IPS-18c (cell line): ENCODE results near the gene TWIST1.

Experiments used
- H3K4me3 ChIP-seq: 2 replicates; pipeline ENCODE4 v1.7.0; 2013; ENCODE audit warnings: low read depth, mild to moderate bottlenecking, low read length, moderate library complexity; ENCODE audit not compliant: insufficient read depth
- H3K9me3 ChIP-seq: one replicate; pipeline ENCODE4 v1.6.1; 2013; ENCODE audit warnings: mild to moderate bottlenecking, low read length, moderate library complexity; ENCODE audit not compliant: control insufficient read depth, insufficient read depth

TWIST1 gene

GRCh38 chr7:19116121-19117090 is 1.0 kb downstream of the TWIST1 start:
- peak overlapping the region; percentile 63 for H3K4me3 ChIP-seq
- H3K9me3 ChIP-seq, result peaks cover 2% of the 10 kb centered on the region

- no peak overlapping the region for H3K4me3 ChIP-seq
- H3K9me3 ChIP-seq, result peaks cover 2% of the 10 kb centered on the region
Measured at GRCh38 chr7:19114551-19114855, 2.9 kb downstream of the TWIST1 start.

GRCh38 chr7:19113855-19114550 is 3.4 kb downstream of the TWIST1 start:
- H3K9me3 ChIP-seq, result peaks cover 2% of the 10 kb centered on the region
- H3K4me3 ChIP-seq, result no peak overlapping the region

- H3K4me3 ChIP-seq, result no peak overlapping the region
- H3K9me3 ChIP-seq, result peaks cover 2% of the 10 kb centered on the region
Measured at GRCh38 chr7:19113002-19113350, 4.5 kb downstream of the TWIST1 start.

- Histone ChIP-seq H3K9me3 (peaks cover 2% of the 10 kb centered on the region), H3K4me3 (peak overlapping the region; percentile 22)
Measured at GRCh38 chr7:19112274-19113001, 5.0 kb downstream of the TWIST1 start.

GRCh38 chr7:19111474-19112273 is 5.8 kb downstream of the TWIST1 start:
- H3K9me3 ChIP-seq, result peaks cover 2% of the 10 kb centered on the region
- no peak overlapping the region for H3K4me3 ChIP-seq

- peaks cover 2% of the 10 kb centered on the region for H3K9me3 ChIP-seq
- H3K4me3 ChIP-seq, result no peak overlapping the region
Measured at GRCh38 chr7:19110776-19111175, 6.7 kb downstream of the TWIST1 start.

- H3K4me3 ChIP-seq, result no peak overlapping the region
Measured at GRCh38 chr7:19110026-19110730, 7.3 kb downstream of the TWIST1 start.

GRCh38 chr7:19109000-19109946 is 8.2 kb downstream of the TWIST1 start:
- Histone ChIP-seq H3K9me3 (peaks cover 2% of the 10 kb centered on the region), H3K4me3 (no peak overlapping the region; the same call in 1 of the 2 replicates)

More at GRCh38 chr7:19110026-19110730, 7.3 kb downstream of the TWIST1 start:
- peaks cover 2% of the 10 kb centered on the region for H3K9me3 ChIP-seq

- peak overlapping the region; percentile 50; the same call in 1 of the 2 replicates for H3K4me3 ChIP-seq
- peaks cover 2% of the 10 kb centered on the region for H3K9me3 ChIP-seq
Measured at GRCh38 chr7:19107356-19108146, 9.9 kb downstream of the TWIST1 start.

- H3K4me3 ChIP-seq, result peak overlapping the region; percentile 50; the same call in 1 of the 2 replicates
- H3K9me3 ChIP-seq, result no peaks in the 10 kb centered on the region
Measured at GRCh38 chr7:19107081-19107355, 10.4 kb downstream of the TWIST1 start.

GRCh38 chr7:19106241-19107080 is 11.0 kb downstream of the TWIST1 start:
- H3K9me3 ChIP-seq, result no peaks in the 10 kb centered on the region
- peak overlapping the region; percentile 50; the same call in 1 of the 2 replicates for H3K4me3 ChIP-seq

GRCh38 chr7:19105546-19105945 is 11.9 kb downstream of the TWIST1 start:
- Histone ChIP-seq H3K4me3 (no peak overlapping the region), H3K9me3 (no peaks in the 10 kb centered on the region)

- H3K4me3 ChIP-seq, result no peak overlapping the region
- no peaks in the 10 kb centered on the region for H3K9me3 ChIP-seq
Measured at GRCh38 chr7:19104811-19105210, 12.6 kb downstream of the TWIST1 start.
